Measurements from ENCODE around the gene ADARB2. TPM values are rescaled to one million over a fixed set of nuclear protein-coding genes. Genes with fewer than 3 reads are reported as not detected.

Gene ADARB2
- total and polyA plus RNA-seq, 4 donors = 0.55 to 0.70 (median 0.59) TPM; not detected in 1

- TF ChIP-seq, protein P1, sequence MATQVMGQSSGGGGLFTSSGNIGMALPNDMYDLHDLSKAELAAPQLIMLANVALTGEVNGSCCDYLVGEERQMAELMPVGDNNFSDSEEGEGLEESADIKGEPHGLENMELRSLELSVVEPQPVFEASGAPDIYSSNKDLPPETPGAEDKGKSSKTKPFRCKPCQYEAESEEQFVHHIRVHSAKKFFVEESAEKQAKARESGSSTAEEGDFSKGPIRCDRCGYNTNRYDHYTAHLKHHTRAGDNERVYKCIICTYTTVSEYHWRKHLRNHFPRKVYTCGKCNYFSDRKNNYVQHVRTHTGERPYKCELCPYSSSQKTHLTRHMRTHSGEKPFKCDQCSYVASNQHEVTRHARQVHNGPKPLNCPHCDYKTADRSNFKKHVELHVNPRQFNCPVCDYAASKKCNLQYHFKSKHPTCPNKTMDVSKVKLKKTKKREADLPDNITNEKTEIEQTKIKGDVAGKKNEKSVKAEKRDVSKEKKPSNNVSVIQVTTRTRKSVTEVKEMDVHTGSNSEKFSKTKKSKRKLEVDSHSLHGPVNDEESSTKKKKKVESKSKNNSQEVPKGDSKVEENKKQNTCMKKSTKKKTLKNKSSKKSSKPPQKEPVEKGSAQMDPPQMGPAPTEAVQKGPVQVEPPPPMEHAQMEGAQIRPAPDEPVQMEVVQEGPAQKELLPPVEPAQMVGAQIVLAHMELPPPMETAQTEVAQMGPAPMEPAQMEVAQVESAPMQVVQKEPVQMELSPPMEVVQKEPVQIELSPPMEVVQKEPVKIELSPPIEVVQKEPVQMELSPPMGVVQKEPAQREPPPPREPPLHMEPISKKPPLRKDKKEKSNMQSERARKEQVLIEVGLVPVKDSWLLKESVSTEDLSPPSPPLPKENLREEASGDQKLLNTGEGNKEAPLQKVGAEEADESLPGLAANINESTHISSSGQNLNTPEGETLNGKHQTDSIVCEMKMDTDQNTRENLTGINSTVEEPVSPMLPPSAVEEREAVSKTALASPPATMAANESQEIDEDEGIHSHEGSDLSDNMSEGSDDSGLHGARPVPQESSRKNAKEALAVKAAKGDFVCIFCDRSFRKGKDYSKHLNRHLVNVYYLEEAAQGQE (IDR thresholded peaks at IDR 0.05) = no peak
Measured at GRCh38 chr10:1423676-1424253, 313.6 kb downstream of the ADARB2 start (continued).

DNA sequence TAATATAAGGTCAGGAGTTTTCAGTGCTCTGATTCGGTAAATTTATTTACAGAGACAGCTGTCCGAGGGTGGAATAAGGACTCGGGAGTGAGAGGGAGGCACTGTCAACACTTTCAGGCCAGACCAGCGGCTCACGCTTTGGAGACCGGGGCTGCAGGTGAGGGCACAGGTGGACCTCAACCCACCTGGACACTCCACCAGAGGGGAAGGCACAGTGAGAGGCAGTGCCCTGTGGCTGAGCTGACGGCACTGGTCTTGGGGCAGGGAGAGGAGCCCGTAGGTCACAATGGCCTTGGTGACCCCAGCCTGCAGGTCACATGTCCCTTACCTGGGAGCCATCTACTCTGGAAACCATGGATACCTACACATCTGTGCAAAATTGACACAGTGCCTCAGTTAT lies 315.1 kb downstream of the ADARB2 start:
- H3K27ac ChIP-seq (ENCODE audit: low read depth in 1 of 2, low read length in 2 of 2) = no peak overlapping the region
- no peaks in the 10 kb centered on the region for H3K36me3 ChIP-seq (ENCODE audit: control insufficient read depth in 4 of 4, insufficient read depth in 3 of 4, low read depth in 1 of 4, low read length in 3 of 4)
- TF ChIP-seq NR2F2 (IDR thresholded peaks at IDR 0.05) (no peak), YY1 (IDR thresholded peaks at IDR 0.05) (no peak), CTCF (IDR thresholded peaks at IDR 0.05; ENCODE audit: low read depth, low read length, missing input control) (no peak)
- DNase-seq (ENCODE audit: low spot score) = peak; percentile 20
- H3K4me3 ChIP-seq (ENCODE audit: low read depth in 1 of 3, low read length in 3 of 3) = no peak overlapping the region
- no peaks in the 10 kb centered on the region for H3K9me3 ChIP-seq (ENCODE audit: control insufficient read depth in 4 of 4, low read length in 3 of 4)
- WGBS = 80% methylated on average over 8 of the region's 8 CpGs
- peaks cover 2 to 15% (median 14%) of the 10 kb centered on the region in 4 donors for H3K4me1 ChIP-seq (ENCODE audit: control insufficient read depth in 4 of 4, insufficient read depth in 4 of 4, low read length in 3 of 4)
- H3K9ac ChIP-seq (ENCODE audit: low read depth in 1 of 2, low read length in 2 of 2) = no peak overlapping the region
- H3K27me3 ChIP-seq (ENCODE audit: control insufficient read depth in 4 of 4, insufficient read depth in 4 of 4, low read length in 3 of 4) = peaks cover 0 to 26% (median under 1%) of the 10 kb centered on the region in 4 donors

- Histone ChIP-seq H3K27me3 (ENCODE audit: control insufficient read depth in 4 of 4, insufficient read depth in 4 of 4, low read length in 3 of 4) (peaks cover 0 to 27% (median 3%) of the 10 kb centered on the region in 4 donors), H3K9ac (ENCODE audit: low read depth in 1 of 2, low read length in 2 of 2) (no peak overlapping the region), H3K27ac (ENCODE audit: low read depth in 1 of 2, low read length in 2 of 2) (no peak overlapping the region), H3K4me1 (ENCODE audit: control insufficient read depth in 4 of 4, insufficient read depth in 4 of 4, low read length in 3 of 4) (peaks cover 2 to 15% (median 14%) of the 10 kb centered on the region in 4 donors), H3K9me3 (ENCODE audit: control insufficient read depth in 4 of 4, low read length in 3 of 4) (no peaks in the 10 kb centered on the region), H3K4me3 (ENCODE audit: low read depth in 1 of 3, low read length in 3 of 3) (peak overlapping the region in 1 of 3 donors; percentile 4), H3K36me3 (ENCODE audit: control insufficient read depth in 4 of 4, insufficient read depth in 3 of 4, low read depth in 1 of 4, low read length in 3 of 4) (no peaks in the 10 kb centered on the region)
- no peak for TF ChIP-seq HNF4G (IDR thresholded peaks at IDR 0.05)
- peak; percentile 75 to 85 for TF ChIP-seq RAD21 (IDR thresholded peaks at IDR 0.05)
- TF ChIP-seq, protein P1 (IDR thresholded peaks at IDR 0.05) = no peak
- TF ChIP-seq CTCF (IDR thresholded peaks at IDR 0.05; ENCODE audit: low read depth, low read length, missing input control) = peak; percentile 59
- DNase-seq (ENCODE audit: low spot score) = peak; percentile 66
- WGBS = 7% methylated on average over 25 of the region's 25 CpGs
Measured at GRCh38 chr10:1420661-1421362, 316.5 kb downstream of the ADARB2 start.
